HuH-7.5 (cell line): ENCODE data around the gene NET1.
"Not testable (repeated sequence)": the region's sequence is repeated elsewhere in the genome, so short reads cannot be mapped to it uniquely, and the experiment has no call there.

ENCODE experiments used
- DNase-seq: peaks from one replicate; pipeline ENCODE4 v3.0.0; 2011; ENCODE audit warnings: low spot score

The NET1 gene

DNA sequence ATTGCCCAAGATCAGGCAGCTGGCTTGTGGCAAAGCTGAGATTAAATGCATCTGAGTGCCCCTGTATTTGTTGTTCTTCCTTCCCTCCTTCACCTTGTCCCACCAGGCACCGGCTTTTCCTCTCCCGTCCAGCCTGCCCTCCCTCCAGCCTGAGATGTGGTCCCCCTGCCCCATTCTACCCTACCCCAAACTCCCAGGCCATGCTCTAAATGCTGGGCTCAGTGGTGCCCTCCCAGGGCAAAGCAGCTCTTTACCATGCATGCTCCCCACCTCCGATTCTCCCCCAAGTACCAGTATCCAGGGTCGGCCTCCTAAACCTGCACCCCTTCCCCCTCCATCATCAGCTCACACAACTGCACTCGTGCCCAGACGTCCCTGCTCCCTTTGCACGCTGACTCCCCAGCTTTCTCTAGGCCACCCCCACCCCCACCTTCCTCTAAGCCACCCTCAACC, 50.5 kb downstream of the NET1 start:
- no peak for DNase-seq

DNA sequence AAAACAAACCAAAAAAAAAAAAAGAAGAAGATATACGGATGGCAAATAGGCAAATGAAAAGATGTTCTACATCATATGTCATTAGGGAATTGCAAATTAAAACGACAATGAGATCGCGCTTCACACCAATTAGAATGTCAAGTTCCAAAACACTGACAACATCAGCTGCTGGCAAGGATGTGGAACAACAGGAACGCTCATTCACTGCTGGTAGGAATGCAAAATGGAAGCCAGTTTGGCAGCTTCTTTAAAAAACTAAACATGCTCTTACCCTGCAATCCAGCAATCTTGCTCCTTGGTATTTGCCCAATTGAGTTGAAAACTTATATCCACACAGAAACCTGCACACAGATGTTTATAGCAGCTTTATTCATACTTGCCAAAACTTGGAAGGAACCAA, 52.2 kb downstream of the NET1 start:
- no peak for DNase-seq

DNA sequence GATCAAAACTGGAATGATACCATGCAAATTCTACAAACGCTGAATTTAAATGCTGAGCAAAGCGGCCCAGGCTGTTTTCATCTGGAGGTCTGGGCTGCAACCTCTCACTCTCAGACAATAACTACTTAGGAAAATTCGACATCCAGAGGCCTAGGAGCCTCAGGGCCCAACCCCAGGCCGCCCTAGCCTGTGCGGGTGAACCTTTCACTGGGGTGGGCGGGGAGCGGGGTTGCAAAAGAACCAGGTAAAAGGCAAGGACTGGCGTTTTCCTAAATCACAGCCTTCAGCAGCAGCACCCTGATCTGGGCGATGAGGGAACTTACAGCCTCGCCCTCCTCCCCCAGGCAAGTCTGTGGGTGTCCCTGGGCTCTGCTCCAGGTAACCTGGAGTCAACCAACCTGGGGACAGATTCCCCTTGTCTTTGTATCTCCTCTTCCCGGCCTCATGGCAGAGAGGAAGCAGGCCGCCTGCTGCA, 53.7 kb downstream of the NET1 start:
- no peak for DNase-seq

DNA sequence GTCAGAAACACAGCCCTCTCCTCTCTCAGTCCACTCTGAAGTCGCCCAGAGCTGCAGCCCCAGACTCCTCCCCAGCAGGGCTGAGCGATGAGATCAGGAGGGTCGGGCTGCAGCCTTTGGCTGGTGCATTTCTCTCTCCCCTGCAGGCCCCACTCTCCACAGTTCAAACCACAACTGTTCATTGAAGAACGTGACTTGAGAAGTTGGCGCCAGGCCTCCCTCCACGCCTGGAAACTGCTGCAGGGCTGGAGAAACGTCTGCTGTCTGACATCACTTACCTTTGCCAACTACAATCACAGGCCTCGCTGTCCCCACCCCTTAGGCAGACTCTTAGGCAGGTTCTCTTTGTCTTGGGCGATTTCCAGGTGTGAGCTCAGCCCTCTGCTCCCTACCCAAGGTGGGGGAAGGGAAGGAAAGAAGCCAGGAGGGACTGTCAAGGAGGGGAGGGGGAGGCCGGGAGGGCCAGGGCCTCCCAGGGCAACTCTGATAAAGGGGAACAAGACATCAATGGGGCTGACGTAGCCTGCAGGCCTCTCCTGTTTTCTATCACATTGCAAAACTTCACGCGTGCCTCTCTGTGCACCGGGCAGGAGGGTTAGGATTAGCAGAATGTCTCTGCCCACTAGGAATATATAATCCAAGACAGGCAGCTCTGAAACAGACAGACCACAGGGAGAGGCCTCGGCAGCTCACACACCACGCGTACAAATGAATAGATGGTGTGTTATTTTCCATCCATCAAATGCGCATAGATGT, 54.3 kb downstream of the NET1 start:
- DNase-seq, result no peak

DNA sequence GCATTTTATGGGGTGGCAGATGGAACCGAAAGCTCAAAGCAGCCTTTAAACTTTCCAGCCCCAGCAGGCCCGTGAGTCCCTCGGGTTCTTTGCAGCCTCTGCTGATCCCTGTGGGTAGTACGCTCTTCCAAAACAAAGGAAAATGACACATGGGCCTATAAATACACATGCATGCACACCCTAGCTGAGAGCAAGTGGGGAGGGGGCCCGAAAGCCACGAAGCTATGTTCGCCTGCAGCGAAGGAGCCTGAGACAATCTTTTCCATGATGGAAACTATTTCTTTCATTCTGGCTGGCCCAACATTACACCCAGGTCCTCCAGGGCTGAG, 54.8 kb downstream of the NET1 start:
- DNase-seq, result no peak

DNA sequence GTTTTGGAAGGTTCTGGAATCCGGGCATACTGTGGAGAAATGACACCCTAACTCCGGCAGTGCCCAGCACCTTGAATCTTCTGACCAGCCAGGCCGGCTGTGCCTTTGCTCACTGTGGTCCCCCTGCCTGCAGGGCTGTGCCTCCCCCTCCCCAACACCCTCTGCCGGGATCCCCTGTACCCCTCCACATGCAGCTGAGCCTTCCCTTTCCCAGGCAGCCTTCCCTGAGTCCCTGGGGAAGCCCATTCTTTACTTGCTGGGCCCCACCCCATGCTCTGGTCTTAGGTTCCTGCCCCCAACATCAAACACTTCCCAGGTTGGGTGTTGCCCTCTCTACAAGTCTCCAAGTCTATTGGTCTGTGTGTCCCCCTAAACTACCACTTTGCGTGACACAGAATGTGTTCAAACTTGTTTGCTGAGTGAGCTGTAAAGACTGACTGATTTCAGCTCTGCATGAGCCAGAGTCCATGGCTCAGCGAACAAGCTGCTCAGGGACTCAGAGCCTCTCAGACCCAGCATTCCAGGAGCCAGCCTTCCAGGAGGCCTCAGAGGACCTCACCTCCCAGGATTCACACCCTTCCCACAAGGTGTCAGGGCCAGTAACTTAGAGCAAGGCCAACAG, 55.4 kb downstream of the NET1 start:
- DNase-seq, result no peak

DNA sequence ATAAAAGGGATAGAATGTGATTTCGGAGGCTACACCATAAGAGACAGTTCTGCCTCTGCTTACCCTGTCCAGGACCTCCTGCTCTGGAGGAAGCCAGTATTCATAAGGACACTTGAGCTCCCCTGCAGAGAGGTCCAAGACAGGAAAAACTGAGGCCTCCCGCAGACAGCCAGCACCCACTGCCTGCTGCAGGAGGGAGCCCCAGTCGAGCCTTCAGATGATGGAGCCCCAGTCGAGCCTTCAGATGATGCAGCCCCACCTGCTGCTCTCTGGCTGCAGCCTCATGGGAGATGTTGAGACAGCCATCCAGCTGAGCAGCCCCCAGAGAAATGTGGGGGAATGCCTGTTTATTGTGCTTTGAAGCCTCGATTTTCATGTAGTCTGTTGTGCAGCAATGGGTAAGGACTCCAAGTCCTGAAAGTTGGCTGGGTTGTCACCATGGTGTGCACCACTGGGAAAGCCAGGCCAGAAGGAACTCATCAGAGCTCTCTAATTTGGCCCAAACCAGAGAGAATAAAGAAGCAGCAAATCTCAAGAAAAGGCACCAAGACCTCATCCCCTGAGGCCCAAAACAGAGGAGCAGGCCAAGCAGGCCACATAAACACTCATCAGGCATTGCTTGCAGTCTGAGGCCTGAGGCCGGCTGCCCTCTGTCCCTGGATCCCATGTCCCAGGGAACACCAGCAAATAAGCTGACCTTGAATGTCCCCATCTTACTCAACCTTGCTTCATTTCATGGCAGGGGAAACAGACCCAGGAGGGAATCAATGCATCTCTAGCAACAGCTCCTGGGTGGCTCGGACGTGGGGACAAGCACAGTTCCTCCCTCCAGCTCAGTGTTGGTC, 56.1 kb downstream of the NET1 start:
- DNase-seq, result no peak

DNA sequence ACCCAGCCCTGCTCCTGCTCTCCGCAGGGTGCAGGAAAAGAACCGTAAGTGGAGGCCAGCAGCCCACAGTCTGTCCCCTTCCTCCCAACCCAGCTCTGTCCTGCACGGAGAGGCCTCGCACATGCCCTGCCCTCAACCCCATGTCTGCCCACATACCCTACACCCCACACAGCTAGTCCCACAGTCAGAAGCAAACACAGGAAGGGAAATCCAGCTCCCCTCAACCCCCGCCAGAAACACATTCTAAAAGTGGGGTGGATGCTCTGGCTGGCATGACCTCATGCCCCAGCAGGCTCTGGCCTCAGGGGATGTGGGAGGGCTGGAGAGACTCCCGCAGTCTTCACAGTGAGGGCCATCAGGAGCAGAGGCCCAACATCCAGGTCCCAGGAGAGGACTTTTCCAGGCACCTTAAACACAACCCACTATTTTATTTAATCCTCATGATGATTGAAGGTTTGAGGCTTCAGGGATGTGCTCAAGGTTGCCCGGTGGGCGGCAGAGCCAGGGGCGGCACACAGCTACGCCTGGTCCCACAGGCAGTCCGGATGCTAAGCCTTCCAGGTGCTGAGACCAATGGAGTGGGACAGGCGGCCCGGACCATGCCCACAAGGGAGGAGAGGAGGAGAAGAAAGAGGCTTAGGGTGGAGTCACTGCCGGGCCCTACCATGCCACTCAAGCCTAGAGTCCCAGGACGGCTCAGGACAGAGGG, 57.1 kb downstream of the NET1 start:
- no peak for DNase-seq

DNA sequence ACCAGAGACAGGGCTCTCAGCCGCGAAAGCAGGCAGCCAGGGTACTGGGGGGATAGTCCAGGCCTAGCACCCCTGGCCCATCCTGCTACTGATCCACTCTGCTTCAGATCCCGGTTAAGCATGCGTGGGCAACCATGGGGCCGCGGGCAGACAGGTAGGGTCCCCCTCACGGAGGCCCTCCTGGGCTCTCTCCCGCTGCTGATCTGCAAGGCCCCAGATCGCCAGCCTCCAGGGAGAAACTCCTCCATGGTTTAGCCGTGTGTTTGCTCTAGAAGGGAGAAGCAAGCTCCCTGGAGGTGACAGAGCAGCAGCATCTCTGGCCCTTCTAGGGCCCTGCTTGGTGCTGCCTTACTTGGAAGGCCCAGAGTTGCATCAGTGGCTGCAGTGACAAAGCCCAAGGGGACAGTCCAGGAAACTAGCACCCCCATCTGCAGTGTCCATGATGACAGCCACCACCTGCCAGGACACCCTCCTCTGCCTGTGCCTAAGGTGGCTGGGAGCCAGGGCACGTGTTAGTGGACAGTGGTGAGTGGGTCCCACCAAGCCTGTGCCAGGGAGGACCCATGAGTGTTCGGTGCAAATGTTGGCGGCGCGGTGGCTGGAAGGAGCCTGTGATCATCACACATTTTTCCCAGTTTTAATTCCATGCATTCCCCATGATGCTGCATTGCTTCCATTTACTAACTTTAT, 57.9 kb downstream of the NET1 start:
- no peak for DNase-seq

DNA sequence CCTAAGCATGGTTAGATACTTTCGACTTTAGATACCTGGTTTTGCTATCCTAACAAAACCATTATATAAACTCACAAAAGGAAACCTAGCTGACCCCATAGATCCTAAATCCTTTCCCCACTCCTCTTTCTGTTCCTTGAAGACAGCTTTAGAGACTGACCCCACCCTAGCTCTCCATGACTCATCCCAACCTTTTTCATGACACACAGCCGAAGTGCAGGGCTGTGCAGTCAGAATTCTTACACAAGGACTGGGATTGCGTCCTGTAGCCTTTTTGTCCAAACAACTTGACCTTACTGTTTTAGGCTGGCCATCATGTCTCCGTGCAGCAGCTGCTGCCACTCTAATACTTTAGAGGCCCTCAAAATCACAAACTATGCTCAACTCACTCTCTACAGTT, 62.3 kb downstream of the NET1 start:
- DNase-seq, result not testable (repeated sequence)

DNA sequence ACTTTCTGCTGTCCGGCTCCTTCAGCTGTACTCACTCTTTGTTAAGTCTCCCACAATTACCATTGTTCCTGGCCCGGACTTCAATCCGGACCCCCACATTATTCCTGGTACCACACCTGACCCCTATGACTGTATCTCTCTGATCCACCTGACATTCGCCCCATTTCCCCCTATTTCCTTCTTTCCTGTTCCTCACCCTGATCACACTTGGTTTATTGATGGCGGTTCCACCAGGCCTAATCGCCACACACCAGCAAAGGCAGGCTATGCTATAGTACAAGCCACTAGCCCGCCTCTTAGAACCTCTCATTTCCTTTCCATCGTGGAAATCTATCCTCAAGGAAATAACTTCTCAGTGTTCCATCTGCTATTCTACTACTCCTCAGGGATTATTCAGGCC, 62.7 kb downstream of the NET1 start:
- DNase-seq, result not testable (repeated sequence)

DNA sequence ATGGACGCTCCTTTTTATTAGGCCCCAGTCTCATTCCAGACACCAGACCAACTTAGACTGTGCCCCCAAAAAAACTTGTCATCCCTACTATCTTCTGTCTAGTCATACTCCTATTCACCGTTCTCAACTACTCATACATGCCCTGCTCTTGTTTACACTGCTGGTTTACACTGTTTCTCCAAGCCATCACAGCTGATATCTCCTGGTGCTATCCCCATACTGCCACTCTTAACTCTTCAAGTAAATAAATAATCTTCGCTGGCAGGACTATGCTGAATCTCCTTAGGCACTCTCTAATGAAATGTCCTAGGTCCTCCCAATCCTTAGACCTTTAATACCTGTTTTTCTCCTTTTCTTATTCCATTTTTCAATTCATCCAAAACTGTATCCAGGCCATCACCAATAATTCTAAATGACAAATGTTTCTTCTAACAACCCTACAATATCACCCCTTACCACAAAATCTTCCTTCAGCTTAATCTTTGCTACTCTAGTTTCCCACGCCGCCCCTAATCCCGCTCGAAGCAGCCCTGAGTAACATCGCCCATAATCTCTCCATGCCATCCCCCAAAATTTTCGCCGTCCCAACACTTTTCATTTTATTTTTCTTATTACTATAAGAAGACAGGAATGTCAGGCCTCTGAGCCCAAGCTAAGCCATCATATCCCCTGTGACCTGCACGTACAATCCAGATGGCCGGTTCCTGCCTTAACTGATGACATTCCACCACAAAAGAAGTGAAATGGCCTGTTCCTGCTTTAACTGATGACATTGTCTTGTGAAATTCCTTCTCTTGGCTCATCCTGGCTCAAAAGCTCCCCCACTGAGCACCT, 63.8 kb downstream of the NET1 start:
- DNase-seq, result not testable (repeated sequence)

DNA sequence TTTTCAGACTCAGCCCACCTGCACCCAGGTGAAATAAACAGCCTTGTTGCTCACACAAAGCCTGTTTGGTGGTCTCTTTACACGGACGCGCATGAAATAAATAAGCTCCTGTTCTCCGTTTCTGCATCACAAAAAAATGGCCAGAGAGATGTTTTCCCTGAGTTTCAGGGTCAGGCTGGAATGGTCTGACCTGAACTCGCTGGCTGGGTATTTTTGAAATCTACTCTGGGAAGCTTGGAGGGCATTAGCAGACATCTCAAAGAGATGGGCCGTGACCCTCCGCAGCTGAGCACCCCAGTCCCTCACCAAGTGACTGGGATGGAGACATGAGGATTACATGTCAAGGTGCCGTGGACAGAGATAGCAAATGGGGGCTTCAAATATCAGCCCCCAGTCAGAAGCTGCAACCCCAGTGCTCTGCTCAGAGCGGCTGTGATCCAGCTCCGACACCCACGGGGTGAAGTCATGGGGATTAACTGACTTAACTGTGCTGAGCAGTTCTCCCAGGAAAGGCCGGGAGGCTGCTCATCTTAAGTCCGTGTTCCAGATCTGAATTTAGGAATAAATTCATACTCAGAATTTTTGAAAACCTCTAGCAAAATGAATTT, 64.7 kb downstream of the NET1 start:
- DNase-seq, result no peak

DNA sequence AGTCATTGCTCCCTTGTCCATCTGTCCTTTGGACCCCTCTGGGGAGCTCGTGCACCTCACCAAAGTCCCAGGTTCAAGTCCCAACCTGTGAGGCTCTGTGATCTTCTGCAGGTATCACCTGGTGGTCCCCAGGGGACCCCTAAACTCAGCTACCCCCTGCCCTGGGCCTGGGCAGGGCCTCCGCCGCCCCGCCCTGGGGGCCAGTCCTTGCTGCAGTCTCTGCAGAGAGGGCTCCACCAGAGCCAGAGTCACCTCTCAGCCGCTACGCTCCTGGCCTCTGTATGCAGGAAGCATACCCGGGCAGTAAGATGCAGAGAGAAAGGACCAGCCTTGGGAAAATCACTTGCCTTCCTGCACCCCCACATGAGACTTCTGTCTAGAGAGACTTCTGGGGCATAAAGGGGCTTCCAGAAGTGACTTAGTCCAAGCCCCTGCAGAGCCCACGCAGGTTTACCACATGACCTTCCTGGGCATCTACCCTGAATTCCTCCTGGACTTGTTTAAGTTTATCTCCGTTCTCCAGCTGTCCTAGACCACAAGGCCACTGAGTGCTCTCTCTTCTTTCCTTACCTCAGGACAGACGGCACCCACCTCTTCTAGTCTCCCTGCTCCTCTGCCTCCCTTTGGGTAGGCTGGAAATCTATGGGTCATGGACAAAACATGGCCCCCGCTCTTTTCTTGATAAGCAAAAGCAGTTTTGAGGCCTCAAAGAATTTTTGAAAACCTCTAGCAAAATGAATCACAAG, 65.8 kb downstream of the NET1 start:
- DNase-seq, result no peak

DNA sequence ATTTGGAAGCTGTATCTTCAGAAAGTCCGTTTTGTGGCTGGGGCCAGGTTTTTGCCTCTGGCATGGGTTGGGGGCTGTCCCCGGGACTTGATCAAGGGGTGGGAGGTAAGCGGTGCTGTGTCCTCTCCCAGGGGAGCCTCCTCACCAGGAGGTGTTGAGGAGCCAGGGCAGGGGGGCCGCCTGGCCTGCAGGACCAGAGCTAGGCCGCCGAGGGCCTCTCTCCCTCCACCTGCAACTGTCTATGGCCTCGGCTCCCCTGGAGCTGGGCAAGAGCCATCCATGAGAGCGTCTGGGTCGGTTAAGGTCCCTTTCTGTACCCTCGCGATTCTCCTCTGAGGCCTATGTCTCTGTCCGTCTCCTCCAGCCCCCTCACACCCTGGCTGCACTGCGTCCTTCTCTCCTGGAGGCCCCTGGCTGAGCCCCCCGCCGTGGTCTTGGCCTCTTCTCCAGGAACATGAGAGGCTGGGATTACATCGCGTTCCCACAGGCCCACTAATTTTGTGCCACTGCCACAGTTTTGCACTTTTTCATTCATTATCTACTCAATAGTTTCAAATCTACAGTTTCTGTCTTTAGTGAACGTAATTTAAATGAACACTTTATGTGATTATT, 66.4 kb downstream of the NET1 start:
- no peak for DNase-seq

DNA sequence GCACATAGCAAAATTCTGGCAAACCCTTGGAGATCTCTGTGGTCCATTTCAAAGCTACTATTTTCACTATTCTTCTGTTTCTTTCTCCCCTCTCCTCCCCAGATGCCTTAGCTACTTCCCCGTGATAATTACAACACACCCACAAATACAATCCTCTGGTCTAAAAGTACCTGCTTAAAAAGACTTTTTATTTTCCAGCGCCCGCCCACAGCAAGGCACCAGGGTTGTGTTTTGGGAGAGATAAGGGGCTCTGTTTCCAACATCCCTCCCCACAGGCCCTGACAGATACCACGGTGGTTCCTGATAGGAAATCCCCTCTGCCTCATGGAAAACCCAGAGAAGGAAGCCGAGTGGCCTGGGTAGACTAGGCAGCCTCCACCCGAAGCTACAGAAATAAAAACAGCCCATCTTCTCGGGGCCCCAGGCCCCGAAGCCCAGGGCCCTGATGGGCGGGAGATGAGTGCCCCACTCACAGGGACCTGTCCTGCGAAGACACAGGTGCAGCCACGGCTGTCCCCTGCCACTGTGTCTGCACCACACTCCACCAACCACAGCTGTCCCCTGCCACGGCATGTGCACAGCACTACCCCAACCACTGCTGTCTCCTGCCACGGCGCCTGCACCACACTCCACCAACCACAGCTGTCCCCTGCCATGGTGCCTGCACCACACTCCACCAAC, 67.3 kb downstream of the NET1 start:
- DNase-seq, result no peak

DNA sequence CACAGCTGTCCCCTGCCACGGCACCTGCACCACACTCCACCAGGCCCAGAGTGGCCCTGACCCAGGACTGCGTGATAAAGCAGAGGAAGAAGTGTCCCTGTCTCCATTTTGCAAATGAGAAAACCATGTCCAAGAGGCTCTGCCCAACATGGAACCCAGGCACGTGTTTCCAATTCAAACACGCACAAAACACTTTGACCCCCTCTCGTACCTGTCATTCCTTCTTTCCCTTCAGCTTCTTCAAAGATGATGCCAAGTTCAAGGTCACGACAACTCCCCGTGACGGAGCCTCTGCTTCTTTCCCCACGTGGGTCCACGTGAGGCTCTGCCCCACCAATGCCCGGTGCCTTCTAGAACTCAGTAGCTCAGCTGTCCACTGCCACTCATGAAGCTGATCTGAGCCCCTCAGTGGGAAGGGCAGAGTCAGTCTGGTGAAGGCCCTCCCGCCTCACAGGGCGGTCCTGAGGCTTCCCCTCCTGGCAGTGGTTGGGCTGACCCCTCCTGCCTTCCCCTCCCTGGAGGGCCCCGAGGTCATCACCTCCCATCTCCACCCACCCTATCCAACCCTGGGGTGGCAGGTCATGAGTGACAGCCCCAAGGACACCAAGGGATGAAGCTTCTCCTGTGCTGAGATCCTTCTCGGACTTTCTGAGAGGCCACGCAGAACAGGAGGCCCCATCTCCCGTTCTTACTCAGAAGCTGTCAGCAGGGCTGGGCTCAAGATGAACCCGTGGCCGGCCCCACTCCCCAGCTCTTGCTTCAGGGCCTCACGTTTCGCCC, 68.0 kb downstream of the NET1 start:
- no peak for DNase-seq

DNA sequence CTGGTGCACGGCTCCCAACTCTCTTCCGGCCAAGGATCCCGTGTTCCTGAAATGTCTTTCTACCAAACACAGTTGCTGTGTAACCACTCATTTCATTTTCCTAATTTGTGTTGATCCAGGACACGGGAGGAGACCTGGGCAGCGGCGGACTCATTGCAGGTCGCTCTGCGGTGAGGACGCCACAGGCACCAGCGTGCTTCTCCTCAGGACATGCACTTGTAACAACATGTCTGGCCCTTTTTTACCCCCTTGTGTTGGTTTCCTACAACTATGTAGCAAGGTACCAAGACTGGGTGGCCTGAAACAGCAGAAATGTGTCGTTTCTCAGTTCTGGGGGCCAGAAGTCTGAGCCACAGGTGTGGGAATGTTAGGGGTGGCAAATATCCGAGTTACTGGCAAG, 68.8 kb downstream of the NET1 start:
- no peak for DNase-seq
